Stomach smooth muscle (tissue), 2 donors: ENCODE data around the gene POM121.
"Not testable (repeated sequence)": the region's sequence is repeated elsewhere in the genome, so short reads cannot be mapped to it uniquely, and the experiment has no call there.

Source experiments
- H3K27ac ChIP-seq: one replicate; pipeline ENCODE4 v1.7.0; 2013; ENCODE audit warnings: mild to moderate bottlenecking, low read length, inconsistent platforms
- H3K27me3 ChIP-seq, 2 donors: one replicate each; pipeline ENCODE4 v1.7.0; 2013; ENCODE audit warnings: low read length in 2 of 2; ENCODE audit not compliant: insufficient read depth in 2 of 2, control insufficient read depth in 1 of 2
- H3K36me3 ChIP-seq, 2 donors: one replicate each; pipeline ENCODE4 v1.7.0; 2013; ENCODE audit warnings: low read length in 2 of 2; ENCODE audit not compliant: control insufficient read depth in 2 of 2, insufficient read depth in 2 of 2
- H3K4me1 ChIP-seq: one replicate; pipeline ENCODE4 v1.7.0; 2013; ENCODE audit warnings: low read length; ENCODE audit not compliant: control insufficient read depth, insufficient read depth
- H3K4me3 ChIP-seq, 2 donors: one replicate each; pipeline ENCODE4 v1.7.0; 2013; ENCODE audit warnings: low read length in 2 of 2
- H3K9ac ChIP-seq, 2 donors: one replicate each; pipeline ENCODE4 v1.7.0; 2013; ENCODE audit warnings: low read length in 2 of 2, mild to moderate bottlenecking in 1 of 2
- H3K9me3 ChIP-seq, 2 donors: one replicate each; pipeline ENCODE4 v1.7.0; 2013; ENCODE audit warnings: low read length in 2 of 2; ENCODE audit not compliant: control insufficient read depth in 2 of 2
- donor health status: healthy.
- donor health status: Pancreatic carcinoma.

The POM121 gene

DNA sequence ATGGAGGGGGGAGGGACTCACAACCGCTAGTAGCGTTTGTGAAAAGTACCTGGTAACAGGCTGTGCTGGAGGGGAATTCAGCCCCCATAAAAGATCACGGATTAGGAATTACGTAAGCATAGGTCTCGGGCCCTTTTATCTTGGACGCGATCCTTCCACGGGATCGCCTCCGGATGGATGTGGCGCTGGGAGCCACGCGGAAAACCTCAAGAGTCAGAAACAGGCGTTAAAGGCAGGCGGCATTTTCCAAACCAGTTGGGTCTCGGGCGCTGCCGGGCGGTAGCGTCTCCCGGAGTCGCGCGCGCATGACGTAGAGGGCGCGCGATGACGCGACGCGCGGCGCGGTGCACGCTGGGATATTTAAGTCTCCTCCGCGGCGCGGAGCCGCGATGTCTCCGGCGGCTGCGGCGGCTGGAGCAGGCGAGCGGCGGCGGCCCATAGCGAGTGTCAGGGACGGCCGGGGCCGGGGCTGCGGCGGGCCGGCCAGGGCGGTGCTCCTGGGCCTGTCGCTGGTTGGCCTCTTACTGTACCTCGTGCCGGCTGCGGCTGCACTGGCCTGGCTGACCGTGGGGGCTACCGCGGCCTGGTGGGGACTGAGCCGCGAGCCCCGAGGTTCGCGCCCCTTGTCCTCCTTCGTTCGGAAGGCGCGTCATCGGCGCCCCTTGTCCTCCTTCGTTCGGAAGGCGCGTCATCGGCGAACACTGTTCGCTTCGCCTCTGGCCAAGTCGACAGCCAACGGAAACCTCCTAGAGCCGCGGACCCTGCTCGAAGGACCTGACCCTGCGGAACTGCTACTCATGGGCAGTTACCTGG, at the start of gene POM121:
POM121 (plus strand) TSS at position 363 of the 813 bp plus-strand sequence; CDS start at position 390, 27 bp downstream.
- H3K9ac ChIP-seq = peak within 1 kb of the TSS; percentile 92 to 99
- no peaks in the 10 kb centered on the region for H3K27me3 ChIP-seq
- H3K36me3 ChIP-seq = peaks cover 18 to 20% of the 10 kb centered on the region in 2 donors
- H3K4me1 ChIP-seq = peaks cover 9% of the 10 kb centered on the region
- peak within 1 kb of the TSS; percentile 94 for H3K27ac ChIP-seq
- H3K9me3 ChIP-seq = no peaks in the 10 kb centered on the region
- H3K4me3 ChIP-seq = peak within 1 kb of the TSS; percentile 79 to 95

DNA sequence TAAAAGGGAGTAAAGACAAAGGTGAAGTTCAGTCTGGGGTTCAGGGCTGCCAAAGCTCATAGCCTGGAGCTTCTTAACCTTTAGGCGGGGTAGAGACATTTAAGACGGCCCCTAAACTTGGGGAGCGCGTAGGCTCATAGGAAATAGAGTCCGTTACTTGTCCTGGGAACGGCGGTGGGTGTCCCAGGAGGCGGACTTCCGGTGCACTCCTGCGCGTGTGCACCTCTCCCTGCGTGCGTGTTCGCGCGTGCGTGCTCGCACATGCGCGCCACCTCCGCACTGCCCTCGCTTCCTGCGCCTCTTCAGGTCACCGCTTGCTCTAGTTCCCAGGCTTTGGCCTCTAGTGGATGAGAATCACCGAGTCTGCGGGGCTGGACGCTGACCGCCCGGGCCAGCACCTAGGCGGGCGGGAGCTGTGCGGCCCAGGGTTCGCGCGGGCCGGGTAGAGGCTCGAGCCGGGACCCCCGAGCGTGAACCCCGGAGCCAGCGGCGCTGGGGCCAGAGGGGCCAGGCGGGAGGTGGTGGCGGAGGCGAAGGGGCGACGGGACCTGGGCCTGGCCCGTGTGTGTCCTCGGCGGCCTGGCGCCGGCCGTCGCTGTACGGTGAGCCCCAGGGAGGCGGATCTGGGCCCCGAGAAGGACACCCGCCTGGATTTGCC, 45.7 kb upstream of the POM121 start:
- Histone ChIP-seq H3K4me3 (peak overlapping the region; percentile 76 to 82), H3K9ac (peak overlapping the region; percentile 68 to 84), H3K27ac (peak overlapping the region; percentile 60)
- H3K27me3 ChIP-seq, H3K36me3 ChIP-seq, H3K9me3 ChIP-seq, H3K4me1 ChIP-seq: not testable (repeated sequence)

DNA sequence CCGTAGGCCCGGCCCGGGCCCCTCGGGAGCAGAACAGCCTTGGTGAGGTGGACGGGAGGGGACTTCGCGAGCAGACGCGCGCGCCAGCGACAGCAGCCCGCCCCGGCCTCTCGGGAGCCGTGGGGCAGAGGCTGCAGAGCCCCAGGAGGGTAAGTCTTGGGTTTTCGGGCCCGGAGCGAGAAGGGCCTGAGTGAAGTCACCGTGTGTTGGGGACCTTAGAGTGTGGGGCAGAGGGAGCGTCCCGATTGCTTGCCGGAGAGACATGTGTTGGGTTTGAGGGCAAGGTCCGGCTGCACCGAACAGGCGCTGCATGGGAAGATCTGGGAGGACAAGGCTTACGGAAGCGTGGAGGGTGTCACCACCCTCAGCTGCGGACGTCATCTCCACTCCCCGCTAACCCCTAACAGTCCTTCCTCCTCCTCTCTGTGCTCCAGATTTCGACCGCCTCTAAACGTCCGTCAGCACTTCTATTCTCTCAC, 45.1 kb upstream of the POM121 start:
- H3K4me3 ChIP-seq = peak overlapping the region; percentile 76 to 82
- H3K36me3 ChIP-seq, H3K27me3 ChIP-seq, H3K4me1 ChIP-seq, H3K9me3 ChIP-seq: not testable (repeated sequence)
- peak overlapping the region; percentile 68 to 84 for H3K9ac ChIP-seq
- peak overlapping the region; percentile 60 for H3K27ac ChIP-seq

DNA sequence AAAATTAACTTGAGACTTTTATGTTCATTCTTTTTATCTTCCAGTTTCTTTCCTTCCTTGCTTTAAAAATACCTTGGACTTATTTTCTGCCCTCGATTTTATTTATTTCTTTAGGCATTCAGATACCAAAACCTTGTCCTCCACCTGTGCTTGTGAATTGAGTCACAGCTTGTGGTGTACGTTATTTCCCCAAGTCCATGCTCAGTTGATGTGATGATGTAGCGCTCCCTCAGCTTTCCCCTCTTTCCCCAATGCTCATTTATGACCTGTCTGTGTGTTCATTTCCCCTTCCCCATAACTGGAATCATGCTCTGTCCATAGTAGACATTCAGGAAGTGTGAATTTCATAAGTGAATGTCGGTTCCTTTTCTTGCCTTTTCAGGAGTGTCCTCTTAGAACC, 33.1 kb upstream of the POM121 start:
- not testable (repeated sequence) for H3K4me1 ChIP-seq, H3K9ac ChIP-seq, H3K9me3 ChIP-seq, H3K27ac ChIP-seq, H3K27me3 ChIP-seq, H3K4me3 ChIP-seq
- H3K36me3 ChIP-seq = peaks cover 10 to 13% of the 10 kb centered on the region in 2 donors

DNA sequence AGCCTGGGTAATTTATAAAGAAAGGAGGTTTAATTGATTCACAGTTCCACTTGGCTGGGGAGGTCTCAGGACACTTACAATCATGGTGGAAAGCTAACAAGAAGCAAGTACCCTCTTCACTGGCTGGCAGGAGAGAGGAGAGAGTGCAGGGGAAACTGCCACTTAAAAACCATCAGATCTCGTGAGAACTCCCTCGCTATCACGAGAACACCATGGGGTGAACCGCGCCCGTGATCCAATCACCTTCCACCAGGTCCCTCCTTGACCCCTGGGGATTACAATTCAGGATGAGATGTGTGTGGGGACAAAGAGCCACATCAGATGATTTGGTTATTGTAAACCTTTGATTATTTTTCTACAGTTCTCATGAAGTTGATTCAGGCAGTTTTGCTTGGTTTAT, 20.2 kb upstream of the POM121 start:
- not testable (repeated sequence) for H3K9ac ChIP-seq, H3K4me3 ChIP-seq, H3K36me3 ChIP-seq, H3K9me3 ChIP-seq, H3K4me1 ChIP-seq, H3K27me3 ChIP-seq, H3K27ac ChIP-seq

DNA sequence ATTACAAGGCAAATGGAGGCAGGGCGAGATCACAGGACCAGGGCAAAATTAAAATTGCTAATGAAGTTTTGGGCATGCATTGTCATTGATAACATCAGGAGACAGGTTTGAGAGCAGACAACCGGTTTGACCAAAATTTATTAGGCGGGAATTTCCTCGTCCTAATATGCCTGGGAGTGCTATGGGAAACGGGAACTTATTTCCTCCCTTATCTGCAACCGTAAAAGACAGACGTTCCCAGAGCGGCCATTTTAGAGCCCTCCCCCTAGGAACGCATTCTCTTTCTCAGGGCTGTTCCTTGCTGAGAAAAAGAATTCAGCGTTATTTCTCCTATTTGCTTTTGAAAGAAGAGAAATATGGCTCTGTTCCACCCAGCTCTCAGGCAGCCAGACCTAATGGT, 16.5 kb upstream of the POM121 start:
- H3K4me1 ChIP-seq, H3K4me3 ChIP-seq, H3K9me3 ChIP-seq, H3K36me3 ChIP-seq, H3K27ac ChIP-seq, H3K27me3 ChIP-seq, H3K9ac ChIP-seq: not testable (repeated sequence)

DNA sequence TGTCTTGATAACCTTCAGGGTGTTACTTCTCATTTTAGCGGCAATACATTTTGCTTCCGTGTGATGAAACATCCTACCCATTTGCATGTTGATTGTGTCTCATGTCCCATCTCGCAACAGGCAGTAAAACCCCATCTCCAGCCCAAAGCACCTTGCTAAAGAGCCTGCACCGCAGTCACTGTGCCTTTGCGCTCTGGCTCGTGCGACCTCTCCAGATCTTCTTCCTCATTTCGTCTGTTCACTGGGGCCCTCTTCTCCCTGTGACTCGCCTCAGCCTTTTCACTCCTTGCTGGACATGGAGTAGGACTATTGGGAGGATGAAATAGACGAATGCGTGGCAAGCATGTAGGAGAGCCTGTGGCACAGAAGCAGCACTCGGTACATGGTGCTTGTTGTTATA, 13.5 kb upstream of the POM121 start:
- H3K4me3 ChIP-seq, H3K27ac ChIP-seq, H3K27me3 ChIP-seq, H3K9me3 ChIP-seq, H3K9ac ChIP-seq, H3K4me1 ChIP-seq: not testable (repeated sequence)
- H3K36me3 ChIP-seq = peaks cover 6 to 10% of the 10 kb centered on the region in 2 donors

DNA sequence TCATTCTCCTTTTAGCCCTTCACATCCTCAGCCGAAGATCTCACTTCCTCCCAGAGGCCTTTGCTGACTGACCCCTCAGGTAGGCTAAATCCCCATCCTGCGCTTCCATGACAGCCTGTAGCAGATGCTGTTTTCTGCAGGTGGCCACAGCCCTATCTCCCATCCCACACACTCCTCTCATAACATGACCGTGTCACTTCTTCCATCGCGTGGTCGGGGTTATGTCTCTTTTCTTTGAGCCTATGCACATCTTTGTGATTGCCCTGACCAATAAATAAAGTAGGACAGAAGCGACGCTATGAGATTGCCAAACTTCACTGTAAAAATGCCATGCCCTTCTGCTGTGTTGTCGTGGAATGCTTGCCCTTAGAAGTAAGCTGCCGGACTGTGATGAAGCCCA, 11.1 kb upstream of the POM121 start:
- H3K4me3 ChIP-seq, H3K27ac ChIP-seq, H3K27me3 ChIP-seq, H3K9me3 ChIP-seq, H3K4me1 ChIP-seq, H3K9ac ChIP-seq: not testable (repeated sequence)
- peaks cover 8 to 10% of the 10 kb centered on the region in 2 donors for H3K36me3 ChIP-seq

DNA sequence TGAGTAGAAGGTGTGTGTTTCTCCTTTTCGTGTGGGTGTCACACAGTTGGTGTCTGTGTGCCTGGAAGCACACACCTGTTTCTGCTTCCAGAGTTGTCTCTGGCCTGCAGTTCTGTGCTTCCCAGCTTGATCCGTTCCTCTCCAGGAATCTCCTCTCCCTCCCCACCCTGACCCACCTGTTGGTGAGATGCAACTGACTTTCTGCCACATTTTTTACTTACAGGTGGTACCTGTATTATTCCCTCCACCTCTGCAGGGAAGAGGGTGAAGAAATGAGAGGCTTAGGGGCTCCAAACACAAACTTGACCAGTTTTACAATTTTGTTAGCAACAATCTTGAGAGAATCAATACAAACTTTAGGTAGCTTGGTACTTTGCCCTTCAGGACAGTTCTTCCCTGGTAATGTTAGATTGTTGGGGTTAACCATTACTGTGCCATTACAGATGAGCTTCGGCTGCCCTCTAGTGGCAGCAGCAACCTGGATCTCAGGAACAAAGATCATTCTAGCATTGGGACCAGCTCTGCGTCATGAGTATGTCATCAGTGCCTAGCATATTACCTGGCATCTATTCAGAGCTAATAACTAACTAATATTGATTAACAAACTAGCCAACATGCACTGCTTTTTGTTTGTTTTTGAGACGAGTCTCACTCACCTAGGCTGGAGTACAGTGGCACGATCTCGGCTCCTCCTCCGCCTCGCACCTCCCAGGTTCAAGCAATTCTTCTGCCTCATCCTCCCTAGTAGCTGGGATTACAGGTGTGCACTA, 10.0 kb upstream of the POM121 start:
- not testable (repeated sequence) for H3K9me3 ChIP-seq, H3K27me3 ChIP-seq, H3K4me1 ChIP-seq, H3K27ac ChIP-seq, H3K4me3 ChIP-seq, H3K9ac ChIP-seq
- peaks cover 8 to 10% of the 10 kb centered on the region in 2 donors for H3K36me3 ChIP-seq

DNA sequence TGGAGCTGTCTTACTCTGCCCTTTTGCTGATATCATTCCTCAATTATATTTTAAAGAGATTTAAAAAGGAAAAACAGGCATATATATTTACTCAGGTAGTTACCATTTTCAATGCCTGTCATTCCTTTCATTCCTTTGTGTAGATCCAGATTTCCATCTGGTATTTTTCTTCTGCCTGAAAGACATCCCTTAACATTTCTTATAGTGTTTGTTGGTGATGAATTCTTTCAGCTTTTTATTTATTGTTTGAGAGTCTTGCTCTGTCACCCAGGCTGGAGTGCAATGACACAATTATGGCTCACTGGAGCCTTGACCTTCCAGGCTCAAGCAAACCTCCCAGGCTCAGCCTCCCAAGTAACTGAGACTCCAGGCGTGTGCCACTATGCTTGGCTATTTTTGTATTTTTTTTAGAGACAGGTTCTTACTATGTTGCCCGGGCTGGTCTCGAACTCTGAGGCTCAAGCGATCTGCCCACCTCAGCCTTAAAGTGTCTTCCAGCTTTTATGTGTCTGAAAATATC, 5.6 kb upstream of the POM121 start:
- no peak overlapping the region for H3K27ac ChIP-seq
- H3K4me1 ChIP-seq = peaks cover 5% of the 10 kb centered on the region
- no peaks in the 10 kb centered on the region for H3K9me3 ChIP-seq
- H3K36me3 ChIP-seq = peaks cover 0 to 2% of the 10 kb centered on the region in 2 donors
- no peaks in the 10 kb centered on the region for H3K27me3 ChIP-seq
- no peak overlapping the region for H3K4me3 ChIP-seq
- H3K9ac ChIP-seq = no peak overlapping the region
